GM13977 (cell line): ENCODE measurements around the gene PDZD8.

Experiments used
- DNase-seq: peaks from one replicate; pipeline ENCODE4 v3.0.0; 2012; ENCODE audit warnings: low spot score
- in situ Hi-C: fragments of 300-500 bp; cut with MboI; formaldehyde crosslinking; loops from one replicate; pipeline ENCODE4 v1.12.0; 2022; ENCODE audit warnings: low sequenced_read_pairs, low pct_unique_long_range_greater_than_20kb, mixed read lengths, inconsistent platforms; ENCODE audit not compliant: unreplicated experiment
- TF ChIP-seq, protein P1 (sequence below): IDR thresholded peaks from 2 replicates; pipeline ENCODE4 v1.5.1; 2012; ENCODE audit warnings: mild to moderate bottlenecking, control low read depth; ENCODE audit not compliant: insufficient read depth; ENCODE audit errors: extremely low read depth, missing control alignments

Gene PDZD8

DNA sequence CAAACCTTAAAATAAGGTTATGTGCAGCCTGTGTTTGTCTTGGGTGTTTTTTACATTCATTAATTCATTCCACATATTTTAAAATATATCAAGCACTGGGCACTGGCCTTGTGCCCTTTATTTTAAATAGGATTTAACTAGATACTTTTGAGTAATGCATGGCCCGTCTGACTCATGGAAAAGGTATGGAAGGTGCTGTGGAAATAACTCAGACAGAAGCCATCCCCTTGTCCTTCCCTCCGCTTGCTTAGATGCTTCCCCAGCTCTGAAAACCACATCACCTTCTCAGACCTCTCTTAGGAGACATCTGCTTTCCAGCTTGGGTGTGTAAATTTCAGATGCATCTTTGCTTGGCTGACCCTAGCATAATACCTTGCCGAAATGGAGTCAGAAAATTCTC lies 103.8 kb downstream of the PDZD8 start:
- in situ Hi-C loops = no loop called here
- no peak for DNase-seq

DNA sequence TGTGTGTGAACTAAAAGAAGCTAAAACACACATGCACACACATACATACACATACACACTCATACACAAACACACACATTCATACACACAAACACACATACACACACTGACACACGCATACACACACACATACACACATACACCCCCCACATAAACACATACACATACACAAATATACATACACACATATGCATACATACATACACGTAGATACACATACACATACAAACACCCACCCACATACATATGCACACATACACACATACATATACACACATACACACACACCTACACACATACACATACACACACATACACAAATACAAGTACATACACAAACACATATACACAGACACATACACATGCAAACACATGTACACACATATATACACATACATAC lies 106.3 kb downstream of the PDZD8 start:
- TF ChIP-seq, protein P1, sequence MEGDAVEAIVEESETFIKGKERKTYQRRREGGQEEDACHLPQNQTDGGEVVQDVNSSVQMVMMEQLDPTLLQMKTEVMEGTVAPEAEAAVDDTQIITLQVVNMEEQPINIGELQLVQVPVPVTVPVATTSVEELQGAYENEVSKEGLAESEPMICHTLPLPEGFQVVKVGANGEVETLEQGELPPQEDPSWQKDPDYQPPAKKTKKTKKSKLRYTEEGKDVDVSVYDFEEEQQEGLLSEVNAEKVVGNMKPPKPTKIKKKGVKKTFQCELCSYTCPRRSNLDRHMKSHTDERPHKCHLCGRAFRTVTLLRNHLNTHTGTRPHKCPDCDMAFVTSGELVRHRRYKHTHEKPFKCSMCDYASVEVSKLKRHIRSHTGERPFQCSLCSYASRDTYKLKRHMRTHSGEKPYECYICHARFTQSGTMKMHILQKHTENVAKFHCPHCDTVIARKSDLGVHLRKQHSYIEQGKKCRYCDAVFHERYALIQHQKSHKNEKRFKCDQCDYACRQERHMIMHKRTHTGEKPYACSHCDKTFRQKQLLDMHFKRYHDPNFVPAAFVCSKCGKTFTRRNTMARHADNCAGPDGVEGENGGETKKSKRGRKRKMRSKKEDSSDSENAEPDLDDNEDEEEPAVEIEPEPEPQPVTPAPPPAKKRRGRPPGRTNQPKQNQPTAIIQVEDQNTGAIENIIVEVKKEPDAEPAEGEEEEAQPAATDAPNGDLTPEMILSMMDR = no peak
- in situ Hi-C loops = no loop called here
- no peak for DNase-seq

More for the DNA sequence above, 103.8 kb downstream of the PDZD8 start:
- TF ChIP-seq, protein P1 = no peak

DNA sequence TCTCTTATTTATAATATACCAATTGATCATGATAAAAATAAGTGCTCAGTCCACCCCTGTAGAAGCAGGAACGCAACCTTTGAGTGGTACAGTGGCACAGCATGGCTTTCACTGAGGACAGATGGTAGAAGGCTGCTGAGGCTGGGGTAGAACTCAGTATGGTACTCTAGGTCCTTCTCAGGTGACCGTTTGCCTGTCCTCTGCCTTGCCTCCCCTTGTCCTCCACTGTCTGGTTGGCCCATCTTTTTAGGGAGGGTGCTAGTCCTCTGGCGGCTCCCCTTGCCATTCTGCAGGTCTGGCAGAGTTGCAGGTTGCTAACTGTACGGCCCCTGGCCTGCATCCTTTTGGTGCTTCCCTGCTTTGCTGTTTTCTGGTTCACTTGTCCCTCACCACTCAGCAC lies 107.0 kb downstream of the PDZD8 start:
- in situ Hi-C loops = no loop called here
- no peak for DNase-seq
- TF ChIP-seq, protein P1 = no peak

DNA sequence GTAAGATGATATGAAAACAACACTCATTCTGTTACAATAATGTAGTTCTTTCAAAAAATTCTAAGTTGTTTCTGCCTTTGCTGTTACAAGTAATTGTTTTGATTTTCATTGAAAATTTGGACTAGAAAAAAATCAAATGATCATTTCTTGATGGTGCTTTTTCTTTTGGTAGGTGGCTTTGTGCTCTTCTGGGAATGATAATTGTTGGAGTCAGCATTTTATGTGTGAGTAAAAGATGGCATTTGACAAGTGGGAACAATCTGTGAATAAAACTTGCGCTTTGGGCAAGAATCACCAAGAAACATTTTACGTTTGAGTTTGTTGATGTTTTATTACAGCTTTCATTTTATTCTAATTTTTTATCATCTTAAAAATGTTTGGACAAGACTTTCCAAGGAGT lies 108.4 kb downstream of the PDZD8 start:
- TF ChIP-seq, protein P1 = no peak
- in situ Hi-C loops = no loop called here
- no peak for DNase-seq

DNA sequence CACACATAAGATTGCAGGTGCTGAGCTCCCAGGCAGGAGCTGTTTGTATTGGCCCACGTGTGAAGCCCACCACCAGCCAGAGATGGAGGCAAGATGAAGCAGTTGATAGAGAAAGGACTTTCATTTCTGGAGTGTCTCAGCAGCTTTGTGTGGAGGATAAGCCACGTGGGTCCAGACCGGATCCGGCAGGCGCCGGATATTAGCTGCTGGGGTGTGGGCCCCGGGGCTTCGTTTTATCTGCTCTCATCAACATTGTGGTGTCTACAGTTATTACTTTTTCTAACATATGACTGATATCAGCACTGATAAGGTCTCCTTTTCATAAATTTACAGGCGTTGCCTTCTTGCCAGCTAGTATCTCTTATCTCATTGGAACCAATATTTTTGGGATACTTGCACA lies 108.8 kb downstream of the PDZD8 start:
- in situ Hi-C loops = no loop called here
- TF ChIP-seq, protein P1 = no peak
- DNase-seq = no peak

DNA sequence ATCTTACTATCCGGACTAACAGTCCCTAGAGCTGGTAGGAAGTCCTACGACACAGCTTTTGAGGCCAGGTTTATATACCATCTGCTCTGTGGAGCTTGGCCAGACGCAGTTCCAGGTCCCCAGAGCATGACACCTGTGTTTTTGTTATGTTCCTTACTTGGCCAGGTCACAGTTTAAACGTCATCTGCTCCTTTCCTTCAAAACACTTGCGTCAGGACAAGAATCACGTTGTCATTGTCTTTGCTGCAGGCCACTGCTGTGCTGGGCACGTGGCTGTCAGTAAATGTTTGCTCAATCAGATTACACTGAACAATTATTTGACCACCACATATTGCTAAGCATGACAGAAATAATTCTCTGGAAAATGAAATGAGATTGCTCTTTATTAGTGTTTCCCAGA lies 110.5 kb downstream of the PDZD8 start:
- no peak for DNase-seq
- TF ChIP-seq, protein P1 = no peak
- in situ Hi-C loops = no loop called here

DNA sequence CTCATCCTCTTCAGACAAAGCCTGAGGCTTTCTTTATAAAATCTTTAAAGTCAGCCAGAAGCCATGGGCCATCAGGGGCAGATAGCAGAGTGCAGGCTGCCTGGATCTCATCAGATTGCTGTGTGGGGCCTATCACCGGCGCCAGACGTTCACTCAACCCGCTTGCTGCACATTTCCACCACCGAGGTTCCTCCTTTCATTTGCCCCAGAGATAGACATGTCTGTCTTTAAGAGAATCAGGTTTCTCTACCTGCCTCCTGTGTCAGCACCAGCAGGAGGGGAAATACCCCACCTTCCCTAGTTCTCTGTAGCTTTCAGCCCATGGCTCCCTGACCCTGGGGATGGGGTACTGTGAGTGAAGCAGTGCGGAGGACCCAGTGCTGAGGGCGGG lies 112.3 kb downstream of the PDZD8 start:
- no peak for DNase-seq
- in situ Hi-C loops = no loop called here
- TF ChIP-seq, protein P1 = no peak
